Measurements from ENCODE around the gene BCAS1.

Gene BCAS1

DNA sequence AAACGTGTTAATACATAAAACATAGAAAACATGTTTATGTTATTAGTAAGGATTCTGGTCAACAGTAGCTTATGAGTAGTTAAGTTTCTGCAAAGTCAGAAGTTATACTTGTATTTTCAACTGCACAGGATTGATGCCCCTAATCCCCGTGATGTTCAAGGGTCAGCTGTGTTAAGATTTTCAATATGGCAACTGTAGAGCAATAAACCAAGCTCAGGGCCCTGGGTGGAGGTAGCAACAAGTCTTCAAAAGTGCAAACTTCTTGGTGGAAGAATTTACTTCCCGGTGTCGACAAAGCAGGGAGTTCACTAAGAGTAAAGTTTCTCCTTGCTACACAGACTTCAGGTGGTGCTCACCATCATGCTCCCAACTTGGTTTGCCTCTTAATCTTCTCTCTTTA lies 4.1 kb upstream of the BCAS1 start:
- no peaks in the 10 kb centered on the region for H3K79me2 ChIP-seq (ENCODE audit: insufficient read depth, low read length)
- no peak overlapping the region for H3K27ac ChIP-seq (ENCODE audit: low read depth, low read length, poor library complexity, severe bottlenecking)
- no peak overlapping the region for H3K9ac ChIP-seq (ENCODE audit: low read length)
- H3F3A ChIP-seq (ENCODE audit: insufficient read depth, low read length), result no peaks in the 10 kb centered on the region
- H3K4me3 ChIP-seq (ENCODE audit: low read depth, low read length, poor library complexity, severe bottlenecking), result no peak overlapping the region
- no peaks in the 10 kb centered on the region for H3K9me3 ChIP-seq (ENCODE audit: low read length)
- no peak overlapping the region for H2AFZ ChIP-seq (ENCODE audit: low read length)
- no peak overlapping the region for H3K4me2 ChIP-seq (ENCODE audit: low read length)
- no peaks in the 10 kb centered on the region; the same call in 1 of the 2 replicates for H3K36me3 ChIP-seq (ENCODE audit: insufficient read depth, low read length)
- TF ChIP-seq, protein P1, sequence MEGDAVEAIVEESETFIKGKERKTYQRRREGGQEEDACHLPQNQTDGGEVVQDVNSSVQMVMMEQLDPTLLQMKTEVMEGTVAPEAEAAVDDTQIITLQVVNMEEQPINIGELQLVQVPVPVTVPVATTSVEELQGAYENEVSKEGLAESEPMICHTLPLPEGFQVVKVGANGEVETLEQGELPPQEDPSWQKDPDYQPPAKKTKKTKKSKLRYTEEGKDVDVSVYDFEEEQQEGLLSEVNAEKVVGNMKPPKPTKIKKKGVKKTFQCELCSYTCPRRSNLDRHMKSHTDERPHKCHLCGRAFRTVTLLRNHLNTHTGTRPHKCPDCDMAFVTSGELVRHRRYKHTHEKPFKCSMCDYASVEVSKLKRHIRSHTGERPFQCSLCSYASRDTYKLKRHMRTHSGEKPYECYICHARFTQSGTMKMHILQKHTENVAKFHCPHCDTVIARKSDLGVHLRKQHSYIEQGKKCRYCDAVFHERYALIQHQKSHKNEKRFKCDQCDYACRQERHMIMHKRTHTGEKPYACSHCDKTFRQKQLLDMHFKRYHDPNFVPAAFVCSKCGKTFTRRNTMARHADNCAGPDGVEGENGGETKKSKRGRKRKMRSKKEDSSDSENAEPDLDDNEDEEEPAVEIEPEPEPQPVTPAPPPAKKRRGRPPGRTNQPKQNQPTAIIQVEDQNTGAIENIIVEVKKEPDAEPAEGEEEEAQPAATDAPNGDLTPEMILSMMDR (IDR thresholded peaks at IDR 0.05; ENCODE audit: low read length), result no peak
- TF ChIP-seq EZH2 (IDR thresholded peaks at IDR 0.05; ENCODE audit: borderline replicate concordance, low read length), result no peak
- no peaks in the 10 kb centered on the region for H3K9me2 ChIP-seq (ENCODE audit: low read depth, low read length)
- H3K27me3 ChIP-seq (ENCODE audit: insufficient read depth, low read length), result peaks cover 8% of the 10 kb centered on the region; the same call in 1 of the 2 replicates
- H3K4me1 ChIP-seq (ENCODE audit: insufficient read depth, low read length, severe bottlenecking), result peaks cover 10% of the 10 kb centered on the region
- no peaks in the 10 kb centered on the region for H4K20me1 ChIP-seq (ENCODE audit: insufficient read depth, low read length)

DNA sequence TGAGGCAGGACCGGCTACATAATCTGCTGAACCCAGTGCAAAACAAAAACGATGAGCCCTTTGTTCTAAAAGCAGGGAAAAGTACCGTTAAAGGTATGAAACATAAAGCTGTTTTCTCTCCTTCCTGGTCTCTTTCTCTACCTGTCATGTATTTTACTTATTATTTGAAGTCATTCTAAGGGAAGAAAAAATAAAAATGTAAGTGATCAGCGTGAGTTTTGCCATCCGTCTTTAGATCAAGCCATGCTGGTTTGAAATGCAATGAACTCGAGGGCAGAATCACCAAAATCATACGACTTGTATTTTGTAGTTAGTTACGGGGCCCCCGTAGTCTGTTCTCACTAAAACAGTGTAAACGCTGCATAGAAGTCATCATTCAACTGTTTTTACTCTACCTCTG lies 2.9 kb upstream of the BCAS1 start:
- H3K27me3 ChIP-seq (ENCODE audit: insufficient read depth, low read length), result peaks cover 8% of the 10 kb centered on the region; the same call in 1 of the 2 replicates
- H3K9ac ChIP-seq (ENCODE audit: low read length), result no peak overlapping the region
- no peaks in the 10 kb centered on the region for H3K9me2 ChIP-seq (ENCODE audit: low read depth, low read length)
- no peaks in the 10 kb centered on the region for H4K20me1 ChIP-seq (ENCODE audit: insufficient read depth, low read length)
- H3K27ac ChIP-seq (ENCODE audit: low read depth, low read length, poor library complexity, severe bottlenecking), result no peak overlapping the region
- H2AFZ ChIP-seq (ENCODE audit: low read length), result no peak overlapping the region
- H3F3A ChIP-seq (ENCODE audit: insufficient read depth, low read length), result no peaks in the 10 kb centered on the region
- H3K4me2 ChIP-seq (ENCODE audit: low read length), result no peak overlapping the region
- H3K4me3 ChIP-seq (ENCODE audit: low read depth, low read length, poor library complexity, severe bottlenecking), result no peak overlapping the region
- H3K4me1 ChIP-seq (ENCODE audit: insufficient read depth, low read length, severe bottlenecking), result peaks cover 3% of the 10 kb centered on the region
- H3K79me2 ChIP-seq (ENCODE audit: insufficient read depth, low read length), result no peaks in the 10 kb centered on the region
- no peak for TF ChIP-seq EZH2 (IDR thresholded peaks at IDR 0.05; ENCODE audit: borderline replicate concordance, low read length)
- TF ChIP-seq, protein P1 (IDR thresholded peaks at IDR 0.05; ENCODE audit: low read length), result no peak
- no peaks in the 10 kb centered on the region for H3K36me3 ChIP-seq (ENCODE audit: insufficient read depth, low read length)
- H3K9me3 ChIP-seq (ENCODE audit: low read length), result no peaks in the 10 kb centered on the region

DNA sequence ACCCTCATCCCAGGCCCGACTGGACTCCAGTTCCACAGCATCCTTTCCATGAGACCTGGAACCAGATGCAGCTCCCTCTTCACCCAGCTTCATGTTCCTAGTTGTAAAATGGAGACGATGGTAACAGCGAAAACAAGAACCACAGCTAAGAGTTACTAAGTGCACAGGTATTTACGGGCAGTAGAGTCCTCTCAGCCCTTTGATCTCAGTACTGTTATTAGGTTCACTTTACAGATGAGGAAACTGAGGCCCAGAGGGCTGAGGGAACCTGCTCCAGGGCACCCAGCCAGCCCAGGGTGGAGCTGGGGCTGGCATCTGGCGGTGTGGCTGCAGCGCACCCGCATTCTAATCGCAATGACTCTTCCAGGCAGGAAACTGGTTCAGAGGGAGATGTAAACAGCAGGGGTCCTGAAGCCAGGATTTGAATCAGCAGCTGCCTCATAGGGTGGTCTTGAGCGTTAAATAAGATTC lies 858 bp downstream of the BCAS1 start:
- no peaks in the 10 kb centered on the region for H3K9me3 ChIP-seq (ENCODE audit: low read length)
- no peaks in the 10 kb centered on the region for H3K9me2 ChIP-seq (ENCODE audit: low read depth, low read length)
- H3K36me3 ChIP-seq (ENCODE audit: insufficient read depth, low read length), result no peaks in the 10 kb centered on the region
- H2AFZ ChIP-seq (ENCODE audit: low read length), result no peak overlapping the region
- H3K79me2 ChIP-seq (ENCODE audit: insufficient read depth, low read length), result no peaks in the 10 kb centered on the region
- TF ChIP-seq, protein P1 (IDR thresholded peaks at IDR 0.05; ENCODE audit: low read length), result no peak
- TF ChIP-seq EZH2 (IDR thresholded peaks at IDR 0.05; ENCODE audit: borderline replicate concordance, low read length), result no peak
- H3K4me1 ChIP-seq (ENCODE audit: insufficient read depth, low read length, severe bottlenecking), result peaks cover 1% of the 10 kb centered on the region
- no peak overlapping the region for H3K9ac ChIP-seq (ENCODE audit: low read length)
- no peaks in the 10 kb centered on the region for H3F3A ChIP-seq (ENCODE audit: insufficient read depth, low read length)
- H3K27me3 ChIP-seq (ENCODE audit: insufficient read depth, low read length), result peaks cover 9% of the 10 kb centered on the region; the same call in 1 of the 2 replicates
- H3K27ac ChIP-seq (ENCODE audit: low read depth, low read length, poor library complexity, severe bottlenecking), result no peak overlapping the region
- H4K20me1 ChIP-seq (ENCODE audit: insufficient read depth, low read length), result no peaks in the 10 kb centered on the region
- no peak overlapping the region for H3K4me2 ChIP-seq (ENCODE audit: low read length)
- no peak overlapping the region for H3K4me3 ChIP-seq (ENCODE audit: low read depth, low read length, poor library complexity, severe bottlenecking)
